Left ventricle myocardium inferior (tissue), 1 donor: Measurements from ENCODE around the gene TAS2R43. TPM values are rescaled to one million over a fixed set of nuclear protein-coding genes. Genes with fewer than 3 reads are reported as not detected.
"Not testable (repeated sequence)": the region's sequence is repeated elsewhere in the genome, so short reads cannot be mapped to it uniquely, and the experiment has no call there.

ENCODE experiments used
- DNase-seq: peaks from one replicate; pipeline ENCODE4 v3.0.0-alpha.2; 2020
- H3K27ac ChIP-seq: fragments of 200-600 bp; replicated peaks from 2 replicates; pipeline ENCODE4 v1.8.0; 2021
- H3K27me3 ChIP-seq: fragments of 200-600 bp; 2 replicates; pipeline ENCODE4 v1.8.0; 2021; ENCODE audit warnings: low read depth
- H3K36me3 ChIP-seq: fragments of 200-600 bp; 2 replicates; pipeline ENCODE4 v1.8.0; 2021
- H3K4me1 ChIP-seq: fragments of 200-600 bp; 2 replicates; pipeline ENCODE4 v1.8.0; 2021
- H3K4me3 ChIP-seq: fragments of 200-600 bp; 2 replicates; pipeline ENCODE4 v1.8.0; 2021; ENCODE audit warnings: mild to moderate bottlenecking, moderate library complexity
- H3K9me3 ChIP-seq: fragments of 200-600 bp; replicated peaks from 2 replicates; pipeline ENCODE4 v1.8.0; 2021
- intact Hi-C: fragments of 100-400 bp; cut with micrococcal nuclease; formaldehyde crosslinking; loops from one replicate; pipeline ENCODE4 v1.11.0; 2022
- total RNA-seq: library from RNA; stranded (reverse); fragmentation: NEBNext Ultra II Directional; extraction: Animal tissue kit (Norgen Biotek cat#: 25700); gene quantifications from one replicate; pipeline ENCODE4 v1.2.1, GENCODE V29; 2021
- TF ChIP-seq, protein P1 (sequence below): fragments of 200-600 bp; IDR thresholded peaks from 2 replicates; pipeline ENCODE4 v1.8.0; 2021; ENCODE audit warnings: antibody characterized with exemption, mild to moderate bottlenecking, borderline replicate concordance
- donor health status: DM: no; HTN: yes; CAD: no; lungs with severe emphysema.

The TAS2R43 gene
- total RNA-seq, 1 donor from 2014 or later, result not detected

DNA sequence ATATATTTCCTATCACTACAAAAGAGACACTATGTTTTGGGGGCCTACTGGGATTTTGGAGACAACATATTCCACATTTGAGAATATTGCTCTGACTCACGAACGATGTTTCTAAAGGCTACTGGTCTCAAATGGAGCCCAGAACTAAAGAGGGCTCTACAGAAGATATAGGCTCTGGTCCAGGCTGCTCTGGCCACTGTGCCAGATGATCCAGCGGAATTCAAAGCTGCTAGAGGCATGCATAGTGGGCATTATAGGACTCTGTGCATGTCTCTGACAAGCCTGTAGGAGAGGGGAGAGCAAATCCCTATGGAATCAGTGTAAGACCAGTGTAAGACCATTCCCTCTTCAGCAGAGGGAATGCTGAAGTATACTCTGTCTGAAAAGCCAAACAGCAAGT is 38.3 kb upstream of the TAS2R43 start:
- Histone ChIP-seq H3K9me3 (no peaks in the 10 kb centered on the region), H3K27ac (no peak overlapping the region), H3K4me1 (peaks cover 36% of the 10 kb centered on the region), H3K4me3 (no peak overlapping the region), H3K36me3 (no peaks in the 10 kb centered on the region), H3K27me3 (no peaks in the 10 kb centered on the region)
- DNase-seq, result no peak
- TF ChIP-seq, protein P1, sequence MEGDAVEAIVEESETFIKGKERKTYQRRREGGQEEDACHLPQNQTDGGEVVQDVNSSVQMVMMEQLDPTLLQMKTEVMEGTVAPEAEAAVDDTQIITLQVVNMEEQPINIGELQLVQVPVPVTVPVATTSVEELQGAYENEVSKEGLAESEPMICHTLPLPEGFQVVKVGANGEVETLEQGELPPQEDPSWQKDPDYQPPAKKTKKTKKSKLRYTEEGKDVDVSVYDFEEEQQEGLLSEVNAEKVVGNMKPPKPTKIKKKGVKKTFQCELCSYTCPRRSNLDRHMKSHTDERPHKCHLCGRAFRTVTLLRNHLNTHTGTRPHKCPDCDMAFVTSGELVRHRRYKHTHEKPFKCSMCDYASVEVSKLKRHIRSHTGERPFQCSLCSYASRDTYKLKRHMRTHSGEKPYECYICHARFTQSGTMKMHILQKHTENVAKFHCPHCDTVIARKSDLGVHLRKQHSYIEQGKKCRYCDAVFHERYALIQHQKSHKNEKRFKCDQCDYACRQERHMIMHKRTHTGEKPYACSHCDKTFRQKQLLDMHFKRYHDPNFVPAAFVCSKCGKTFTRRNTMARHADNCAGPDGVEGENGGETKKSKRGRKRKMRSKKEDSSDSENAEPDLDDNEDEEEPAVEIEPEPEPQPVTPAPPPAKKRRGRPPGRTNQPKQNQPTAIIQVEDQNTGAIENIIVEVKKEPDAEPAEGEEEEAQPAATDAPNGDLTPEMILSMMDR, result no peak
- intact Hi-C loops, result no loop called here

DNA sequence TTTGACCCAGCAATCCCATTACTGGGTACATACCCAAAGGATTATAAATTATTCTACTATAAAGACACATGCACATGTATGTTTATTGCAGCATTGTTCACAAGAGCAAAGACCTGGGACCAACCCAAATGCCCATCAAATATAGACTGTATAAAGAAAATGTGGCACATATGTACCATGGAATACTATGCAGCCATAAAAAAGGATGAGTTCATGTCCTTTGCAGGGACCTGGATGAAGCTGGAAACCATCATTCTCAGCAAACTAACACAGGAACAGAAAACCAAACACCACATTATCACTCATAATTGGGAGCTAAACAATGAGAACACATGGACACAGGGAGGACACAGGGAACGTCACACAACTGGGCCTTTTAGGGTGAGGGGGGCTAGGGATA is 22.0 kb upstream of the TAS2R43 start:
- H3K27ac ChIP-seq, DNase-seq, H3K27me3 ChIP-seq, H3K4me3 ChIP-seq, H3K4me1 ChIP-seq, H3K36me3 ChIP-seq, intact Hi-C loops: not testable (repeated sequence)
- peaks cover 61% of the 10 kb centered on the region for H3K9me3 ChIP-seq

DNA sequence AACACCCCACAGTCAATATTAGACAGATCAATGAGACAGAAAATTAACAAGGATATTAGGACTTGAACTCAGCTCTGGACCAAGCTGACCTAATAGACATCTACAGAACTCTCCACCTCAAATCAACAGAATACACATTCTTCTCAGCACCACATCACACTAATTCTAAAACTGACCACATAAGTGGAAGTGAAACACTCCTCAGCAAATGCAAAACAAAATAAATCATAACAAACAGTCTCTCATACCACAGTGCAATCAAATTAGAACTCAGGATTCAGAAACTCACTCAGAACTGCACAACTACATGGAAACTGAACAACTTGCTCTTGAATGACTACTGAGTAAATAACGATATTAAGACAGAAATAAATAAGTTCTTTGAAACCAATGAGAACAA is 19.1 kb upstream of the TAS2R43 start:
- intact Hi-C loops, DNase-seq, H3K27me3 ChIP-seq, H3K36me3 ChIP-seq, H3K27ac ChIP-seq, H3K4me1 ChIP-seq, H3K4me3 ChIP-seq: not testable (repeated sequence)
- H3K9me3 ChIP-seq, result peaks cover 42% of the 10 kb centered on the region

DNA sequence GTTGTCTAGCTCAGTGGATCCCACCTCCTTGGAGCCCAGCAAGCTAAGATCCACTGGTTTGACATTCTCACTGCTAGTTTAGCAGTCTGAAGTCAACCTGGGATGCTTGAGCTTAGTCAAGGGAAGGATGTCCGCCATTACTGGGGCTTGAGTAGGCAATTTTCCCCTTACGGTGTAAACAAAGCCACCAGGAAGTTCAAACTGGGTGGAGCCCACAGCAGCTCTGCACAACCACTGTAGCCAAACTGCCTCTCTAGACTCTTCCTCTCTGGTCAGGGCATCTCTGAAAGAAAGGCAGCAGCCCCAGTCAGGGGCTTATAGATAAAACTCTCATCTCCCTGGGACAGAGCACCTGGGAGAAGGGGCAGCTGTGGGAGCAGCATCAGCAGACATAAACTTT is 16.7 kb upstream of the TAS2R43 start:
- peaks cover 30% of the 10 kb centered on the region for H3K9me3 ChIP-seq
- no peaks in the 10 kb centered on the region for H3K27me3 ChIP-seq
- H3K27ac ChIP-seq, result no peak overlapping the region
- TF ChIP-seq, protein P1, result no peak
- intact Hi-C loops, result no loop called here
- H3K4me3 ChIP-seq, result no peak overlapping the region
- DNase-seq, result no peak
- H3K4me1 ChIP-seq, result no peaks in the 10 kb centered on the region
- peaks cover 6% of the 10 kb centered on the region for H3K36me3 ChIP-seq

DNA sequence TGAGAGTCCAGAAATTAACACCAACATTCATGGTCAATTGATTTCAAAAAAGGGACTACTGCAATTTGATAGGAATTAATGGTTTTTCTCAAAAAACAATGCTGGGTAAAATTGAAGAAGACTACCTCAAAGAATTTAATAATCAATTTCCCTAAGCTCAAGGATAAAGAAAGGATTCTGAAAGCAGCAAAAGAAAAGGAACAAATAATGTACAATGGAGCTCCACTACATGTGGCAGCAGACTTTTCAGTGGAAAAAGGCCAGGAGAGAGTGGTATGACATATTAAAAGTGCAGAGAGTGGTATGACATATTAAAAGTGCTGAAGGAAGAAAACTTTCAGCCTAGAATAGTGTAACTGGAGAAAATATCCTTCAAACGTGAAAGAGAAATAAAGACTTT is 15.6 kb upstream of the TAS2R43 start:
- Histone ChIP-seq H3K4me1 (no peaks in the 10 kb centered on the region), H3K9me3 (peaks cover 26% of the 10 kb centered on the region), H3K4me3 (no peak overlapping the region), H3K27ac (no peak overlapping the region), H3K36me3 (peaks cover 6% of the 10 kb centered on the region), H3K27me3 (no peaks in the 10 kb centered on the region)
- DNase-seq, result no peak
- intact Hi-C loops, result no loop called here
- TF ChIP-seq, protein P1, result no peak

DNA sequence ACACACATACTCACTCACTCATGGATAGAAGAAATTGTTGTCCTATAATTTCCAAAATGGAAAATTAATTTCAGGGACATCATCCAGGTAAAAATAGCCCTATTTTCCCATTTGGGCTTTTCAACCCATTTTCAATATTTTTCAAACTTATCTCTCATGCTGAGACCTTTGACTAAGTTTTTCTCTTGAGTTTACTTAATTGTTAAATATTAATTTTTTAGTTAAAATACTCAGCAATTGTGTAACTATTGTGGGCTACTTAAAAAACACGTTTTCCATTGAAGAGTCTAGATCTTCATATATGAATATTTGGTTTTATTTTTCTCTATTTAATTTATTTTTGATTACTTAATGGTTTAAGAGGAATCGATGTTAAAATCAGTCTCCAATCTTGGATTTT is 14.2 kb upstream of the TAS2R43 start:
- Histone ChIP-seq H3K27me3 (no peaks in the 10 kb centered on the region), H3K36me3 (peaks cover 2% of the 10 kb centered on the region), H3K4me1 (no peaks in the 10 kb centered on the region), H3K9me3 (peaks cover 14% of the 10 kb centered on the region), H3K27ac (no peak overlapping the region), H3K4me3 (no peak overlapping the region)
- intact Hi-C loops, result no loop called here
- TF ChIP-seq, protein P1, result no peak
- no peak for DNase-seq

DNA sequence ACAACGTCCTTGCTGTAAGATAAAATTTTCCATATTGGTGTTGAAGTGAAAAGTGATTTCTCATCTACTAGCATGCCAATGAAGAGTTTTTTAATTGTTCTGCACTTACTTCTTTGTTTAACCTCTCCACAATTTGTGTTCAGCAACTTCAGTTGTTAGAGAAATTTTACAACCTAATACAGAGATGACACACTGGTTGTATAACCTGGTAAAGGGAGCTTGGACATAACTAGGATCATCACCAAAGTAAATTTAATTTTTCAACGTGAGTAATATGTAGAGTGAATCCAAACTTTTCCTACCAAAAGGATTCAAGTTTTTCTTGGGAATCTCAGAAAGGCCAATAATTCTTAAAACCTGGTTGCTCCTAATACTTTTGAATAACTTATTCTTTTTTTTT is 13.4 kb upstream of the TAS2R43 start:
- H3K36me3 ChIP-seq, result peaks cover 4% of the 10 kb centered on the region
- no peaks in the 10 kb centered on the region for H3K27me3 ChIP-seq
- intact Hi-C loops, result no loop called here
- no peak overlapping the region for H3K4me3 ChIP-seq
- no peak for DNase-seq
- TF ChIP-seq, protein P1, result no peak
- peaks cover 7% of the 10 kb centered on the region for H3K9me3 ChIP-seq
- no peak overlapping the region for H3K27ac ChIP-seq
- no peaks in the 10 kb centered on the region for H3K4me1 ChIP-seq

DNA sequence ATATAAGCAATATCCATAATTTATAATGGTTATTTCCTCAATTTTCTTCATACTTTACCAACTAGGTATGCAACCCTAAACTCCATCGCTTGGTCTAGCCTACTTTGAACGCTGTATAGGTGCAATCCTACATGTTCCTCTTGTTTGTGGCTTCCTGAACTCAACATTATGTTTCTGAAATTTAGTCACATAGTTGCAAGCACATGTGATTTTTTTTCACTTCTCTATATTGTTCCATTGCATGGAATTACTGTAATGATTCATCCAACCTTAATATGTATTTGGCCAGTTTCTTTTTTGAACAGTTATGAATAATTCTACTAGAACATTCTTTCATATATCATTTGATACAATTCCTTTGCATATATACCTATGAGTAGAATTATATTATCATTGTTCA is 2.8 kb upstream of the TAS2R43 start:
- H3K27me3 ChIP-seq, H3K4me1 ChIP-seq, intact Hi-C loops, H3K4me3 ChIP-seq, H3K9me3 ChIP-seq, DNase-seq, H3K27ac ChIP-seq, H3K36me3 ChIP-seq: not testable (repeated sequence)
